GM21737 (cell line): ENCODE measurements around the gene FOLR3.
"Not testable (repeated sequence)": the region's sequence is repeated elsewhere in the genome, so short reads cannot be mapped to it uniquely, and the experiment has no call there.

Experiments used
- ATAC-seq: cut with Tn5 transposase; IDR thresholded peaks from one replicate; pipeline ENCODE4 v1.9.1; 2021; ENCODE audit warnings: mild to moderate bottlenecking, moderate library complexity; ENCODE audit not compliant: unreplicated experiment

FOLR3 gene

DNA sequence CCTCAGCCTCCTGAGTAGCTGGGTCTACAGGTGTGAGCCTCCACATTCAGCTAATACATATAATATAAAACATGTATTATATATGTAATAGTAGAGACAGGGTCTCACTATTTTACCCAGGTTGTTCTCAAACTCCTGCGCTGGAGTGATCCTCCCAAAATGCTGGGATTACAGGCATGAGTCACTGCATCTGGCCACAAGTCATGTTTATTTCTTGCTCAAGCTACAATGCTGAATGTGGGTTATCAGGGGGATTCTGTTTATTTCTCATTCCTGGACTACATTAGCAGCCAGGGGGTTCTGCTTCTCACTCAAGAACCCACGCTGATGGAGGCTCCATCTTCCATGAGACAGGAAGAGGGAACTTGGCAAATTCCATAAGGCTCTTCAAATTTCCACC is 24.8 kb downstream of the FOLR3 start:
- ATAC-seq: no peak

DNA sequence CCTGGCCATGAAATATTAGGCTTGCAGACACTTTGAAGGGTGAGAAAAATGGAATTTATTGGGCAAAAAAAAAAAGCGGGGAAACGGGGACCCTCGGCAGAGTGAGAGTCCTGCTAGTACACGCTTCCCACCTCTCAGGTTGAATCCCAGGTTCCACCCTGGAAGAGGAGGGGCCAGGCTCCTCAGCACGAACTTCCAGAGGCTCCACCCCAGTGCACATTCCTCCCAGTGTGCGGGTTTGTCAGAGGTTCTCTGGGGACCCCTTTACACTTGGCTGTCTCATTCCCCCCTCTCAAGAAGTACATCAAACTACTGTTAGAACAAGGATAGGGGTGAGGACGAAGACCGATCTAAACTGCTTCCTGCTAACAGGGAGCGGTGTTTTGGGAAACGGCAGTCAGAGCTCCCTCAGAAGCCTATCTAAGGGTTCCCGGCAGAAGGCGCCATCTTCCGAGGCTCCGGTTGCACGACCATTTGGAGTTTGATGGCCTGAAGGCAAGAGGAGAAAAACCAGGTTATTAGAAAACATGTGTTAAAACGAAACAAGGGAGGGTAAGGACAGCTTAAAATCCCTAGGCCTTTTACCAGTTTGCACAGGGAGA is 27.5 kb downstream of the FOLR3 start:
- no peak for ATAC-seq

DNA sequence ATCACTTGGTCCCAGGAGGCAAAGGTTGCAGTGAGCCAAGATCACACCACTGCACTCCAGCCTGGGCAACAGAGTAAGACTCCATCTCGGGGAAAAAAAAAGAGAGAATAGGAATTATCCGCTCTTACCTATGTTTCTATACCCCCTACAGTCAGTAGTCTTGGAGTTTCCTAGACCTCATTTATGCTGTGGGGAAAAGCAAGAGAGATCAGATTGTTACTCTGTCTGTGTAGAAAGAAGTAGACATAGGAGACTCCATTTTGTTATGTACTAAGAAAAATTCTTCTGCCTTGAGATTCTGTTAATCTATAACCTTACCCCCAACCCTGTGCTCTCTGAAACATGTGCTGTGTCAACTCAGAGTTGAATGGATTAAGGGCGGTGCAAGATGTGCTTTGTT is 28.7 kb downstream of the FOLR3 start:
- ATAC-seq: not testable (repeated sequence)

DNA sequence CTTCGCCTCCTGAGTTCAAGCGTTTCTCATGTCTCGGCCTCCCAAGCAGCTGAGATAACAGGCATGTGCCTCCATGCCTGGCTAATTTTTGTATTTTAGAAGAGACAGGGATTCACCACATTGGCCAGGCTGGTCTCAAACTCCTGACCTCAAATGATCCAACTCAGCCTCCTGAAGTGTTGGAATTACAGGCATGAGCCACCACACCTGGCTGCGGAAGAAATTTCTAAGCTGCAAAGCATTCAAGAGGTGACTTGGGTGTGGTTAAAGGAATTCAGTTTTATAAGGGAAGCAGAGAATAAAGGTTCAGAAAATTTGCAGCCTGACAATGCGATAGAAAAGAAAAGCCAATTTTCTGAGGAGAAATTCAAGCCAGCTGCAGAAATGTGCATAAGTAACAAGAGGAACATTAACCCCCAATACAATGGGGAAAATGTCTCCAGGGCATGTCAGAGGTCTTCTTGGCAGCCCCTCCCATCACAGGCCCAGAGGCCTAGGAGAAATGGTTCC is 33.6 kb downstream of the FOLR3 start:
- ATAC-seq: not testable (repeated sequence)

GRCh38 chr11:72169754-72170153 is 34.2 kb downstream of the FOLR3 start:
- not testable (repeated sequence) for ATAC-seq

DNA sequence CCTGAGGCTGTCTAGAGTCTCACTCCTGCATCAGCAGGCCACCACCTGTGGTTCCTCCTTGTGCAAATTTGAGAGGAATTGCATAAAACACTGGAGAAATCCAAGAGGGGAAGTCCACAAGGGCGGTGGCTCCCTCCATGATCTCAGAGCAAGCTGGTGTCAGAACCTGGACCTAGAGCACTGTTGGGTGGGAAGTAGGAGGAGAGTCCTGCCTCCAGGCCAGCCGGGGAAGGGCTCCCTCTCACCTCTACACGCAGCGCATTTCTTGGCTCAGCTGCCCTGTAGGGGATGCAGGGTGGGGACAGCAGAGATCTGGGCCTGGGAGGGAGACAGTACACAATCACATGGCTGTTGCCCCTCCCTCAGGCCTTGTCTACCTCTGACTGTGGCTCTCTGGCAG is 36.5 kb downstream of the FOLR3 start:
- not testable (repeated sequence) for ATAC-seq

- no peak for ATAC-seq
Measured at GRCh38 chr11:72173291-72173690, 37.8 kb downstream of the FOLR3 start.

- ATAC-seq: no peak
Measured at GRCh38 chr11:72174302-72175070, 39.0 kb downstream of the FOLR3 start.

- ATAC-seq: no peak
Measured at GRCh38 chr11:72177656-72178055, 42.1 kb downstream of the FOLR3 start.

DNA sequence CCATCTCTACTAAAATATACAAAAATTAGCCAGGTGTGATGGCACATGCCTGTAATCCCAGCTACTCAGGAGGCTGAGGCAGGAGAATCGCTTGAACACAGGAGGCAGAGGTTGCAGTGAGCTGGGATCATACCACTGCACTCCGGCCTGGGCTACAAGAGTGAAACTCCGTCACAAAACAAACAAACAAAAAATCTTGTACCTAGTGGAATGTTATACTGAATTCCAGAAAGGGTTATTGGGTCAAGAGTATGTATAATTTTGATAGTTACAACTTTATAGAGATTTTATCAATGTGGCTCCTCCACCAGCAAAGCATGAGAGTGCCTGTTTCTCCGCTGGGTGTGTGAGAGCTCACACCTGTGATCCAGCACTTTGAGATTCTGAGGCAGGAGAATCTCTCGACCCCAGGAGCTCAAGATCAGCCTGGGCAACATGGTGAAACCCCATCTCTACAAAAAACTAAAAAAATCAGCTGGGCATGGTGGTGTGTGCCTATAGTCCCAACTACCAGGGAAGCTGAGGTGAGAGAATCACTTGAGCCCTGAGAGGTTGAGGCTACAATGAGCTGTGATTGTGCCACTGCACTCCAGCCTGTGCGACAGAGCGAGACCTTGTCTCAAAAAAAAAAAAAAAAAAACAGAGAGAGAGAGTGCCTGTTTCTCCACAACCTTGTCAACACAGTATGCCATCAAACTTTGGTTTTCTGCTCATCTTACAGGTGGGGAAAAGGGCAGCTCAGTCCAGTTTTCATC is 43.7 kb downstream of the FOLR3 start:
- ATAC-seq: no peak

GRCh38 chr11:72179804-72180396 is 44.4 kb downstream of the FOLR3 start:
- ATAC-seq: no peak

GRCh38 chr11:72180892-72181552 is 45.5 kb downstream of the FOLR3 start:
- ATAC-seq: not testable (repeated sequence)

GRCh38 chr11:72181553-72181958 is 46.0 kb downstream of the FOLR3 start:
- not testable (repeated sequence) for ATAC-seq

- ATAC-seq: no peak
Measured at GRCh38 chr11:72188267-72188666, 52.7 kb downstream of the FOLR3 start.
